Endothelial cell of umbilical vein (primary cell): ENCODE data around the gene SLC34A2. TPM values are rescaled to one million over a fixed set of nuclear protein-coding genes. Genes with fewer than 3 reads are reported as not detected.

ENCODE experiments used
- BruUV-seq: library from RNA; stranded (reverse); fragments of 400-500 nt; replicated peaks from 2 replicates; lab custom pipeline; 2021; lab: Mats Ljungman, UMichigan
- CTCF ChIA-PET: fragments of 300-600, 350-600 bp; sonication (Branson Sonifier 250); formaldehyde crosslinking; loops from one replicate; lab custom pipeline; 2021; ENCODE audit warnings: antibody characterized with exemption, inconsistent platforms; lab: Charles Lee
- POLR2A ChIA-PET: fragments of 300-600, 350-600 bp; sonication (Branson Sonifier 250); formaldehyde crosslinking; loops from one replicate; lab custom pipeline; 2021; ENCODE audit warnings: antibody characterized with exemption, inconsistent platforms; lab: Charles Lee
- DNase-seq: peaks from one replicate; pipeline ENCODE4 v3.0.0-alpha.2; 2011; ENCODE audit warnings: low read depth, low spot score
- FAIRE-seq: peaks from 2 replicates; lab custom pipeline; 2011; peaks lifted over from hg19 to GRCh38; lab: Jason Lieb, UNC
- H2AFZ ChIP-seq: 2 replicates; pipeline ENCODE4 v1.6.0; 2012; ENCODE audit warnings: low read depth, low read length, control low read depth, inconsistent platforms
- H3K27ac ChIP-seq: 2 replicates; pipeline ENCODE4 v1.5.1; 2011; ENCODE audit warnings: low read depth, mild to moderate bottlenecking, control low read depth, low read length, moderate library complexity; ENCODE audit not compliant: insufficient read depth
- H3K27me3 ChIP-seq, 2 experiments: 2 replicates each; pipeline versions ENCODE4 v1.6.0 to v1.6.1; 2011; ENCODE audit warnings: low read length in 2 of 2, mixed read lengths in 1 of 2; ENCODE audit not compliant: control insufficient read depth in 2 of 2, insufficient read depth in 2 of 2
- H3K36me3 ChIP-seq, 2 experiments: 2 replicates in 1 of 2; 3 replicates in 1 of 2; pipeline ENCODE4 v1.5.1; 2011; ENCODE audit warnings: low read length in 2 of 2, mild to moderate bottlenecking in 1 of 2, moderate library complexity in 1 of 2; ENCODE audit not compliant: control insufficient read depth in 2 of 2, insufficient read depth in 2 of 2; ENCODE audit errors: extremely low read depth in 1 of 2
- H3K4me1 ChIP-seq: 3 replicates; pipeline ENCODE4 v1.5.1; 2011; ENCODE audit warnings: mild to moderate bottlenecking, low read length; ENCODE audit not compliant: control insufficient read depth, insufficient read depth; ENCODE audit errors: extremely low read depth
- H3K4me2 ChIP-seq: 2 replicates; pipeline ENCODE4 v1.6.1; 2011; ENCODE audit warnings: low read length, control low read depth, mixed read lengths; ENCODE audit not compliant: insufficient read depth
- H3K4me3 ChIP-seq, 3 experiments: fragments of 200-600 bp in 1 of 3; sonication (generic), shearing (Covaris generic) in 1 of 3; replicated peaks in 1 of 3; 2 replicates each; pipeline ENCODE4 v1.5.1; 2011 to 2016; ENCODE audit warnings: control low read depth in 3 of 3, low read length in 3 of 3, mild to moderate bottlenecking in 2 of 3, inconsistent platforms in 1 of 3, low read depth in 1 of 3, moderate library complexity in 1 of 3; ENCODE audit not compliant: insufficient read depth in 1 of 3
- H3K79me2 ChIP-seq: 2 replicates; pipeline ENCODE4 v1.6.0; 2012; ENCODE audit warnings: low read length, inconsistent platforms; ENCODE audit not compliant: control insufficient read depth, insufficient read depth
- H3K9ac ChIP-seq: replicated peaks from 2 replicates; pipeline ENCODE3; 2011; ENCODE audit warnings: low read length, control low read depth; ENCODE audit not compliant: insufficient read depth; ENCODE audit errors: extremely low read depth
- H3K9me1 ChIP-seq: replicated peaks from 3 replicates; pipeline ENCODE4 v1.6.0; 2011; ENCODE audit warnings: mild to moderate bottlenecking, low read length; ENCODE audit not compliant: control insufficient read depth, insufficient read depth; ENCODE audit errors: extremely low read depth
- H3K9me3 ChIP-seq: replicated peaks from 2 replicates; pipeline ENCODE4 v1.5.1; 2012; ENCODE audit warnings: low read length, inconsistent platforms; ENCODE audit not compliant: control insufficient read depth, insufficient read depth
- H4K20me1 ChIP-seq: replicated peaks from 2 replicates; pipeline ENCODE3; 2011; ENCODE audit warnings: mild to moderate bottlenecking, low read length; ENCODE audit not compliant: control insufficient read depth, insufficient read depth; ENCODE audit errors: extremely low read depth
- EZH2 ChIP-seq: IDR thresholded peaks from 2 replicates; pipeline ENCODE4 v1.6.1; 2012; ENCODE audit warnings: borderline replicate concordance, low read depth, mild to moderate bottlenecking, moderate library complexity, low read length, inconsistent platforms; ENCODE audit not compliant: severe bottlenecking
- GATA2 ChIP-seq: IDR thresholded peaks from 2 replicates; pipeline ENCODE4 v1.7.0; 2011; ENCODE audit warnings: low read depth, mild to moderate bottlenecking, moderate library complexity, mixed read lengths, low read length; ENCODE audit not compliant: insufficient read length, insufficient read depth
- JUN ChIP-seq: IDR thresholded peaks from 2 replicates; pipeline ENCODE4 v1.6.1; 2011; ENCODE audit warnings: borderline replicate concordance, low read depth; ENCODE audit not compliant: insufficient read length, insufficient read depth
- MYC ChIP-seq: IDR thresholded peaks from one replicate; pipeline ENCODE4 v1.6.1; 2011; ENCODE audit warnings: mild to moderate bottlenecking, low read depth, low read length
- POLR2A ChIP-seq: IDR thresholded peaks from 2 replicates; pipeline ENCODE4 v1.6.1; 2012; ENCODE audit warnings: low read depth, mild to moderate bottlenecking, control low read depth, low read length
- POLR2AphosphoS5 ChIP-seq: IDR thresholded peaks from 2 replicates; pipeline ENCODE4 v1.6.1; 2012; ENCODE audit warnings: low read depth, mild to moderate bottlenecking, control low read depth, low read length, moderate library complexity; ENCODE audit not compliant: insufficient read depth
- dilution Hi-C: fragments of 300-500 bp; cut with MboI; formaldehyde crosslinking; loops from one replicate; pipeline ENCODE4 v1.15.0; 2019; ENCODE audit warnings: low sequenced_read_pairs; ENCODE audit not compliant: extremely low pct_ligation_motif_present
- intact Hi-C: fragments of 100-400 bp; cut with micrococcal nuclease; formaldehyde crosslinking; loops from one replicate; pipeline ENCODE4 v1.10.0; 2022
- polyA plus RNA-seq, 4 experiments: library from polyadenylated mRNA; depleted of rRNA in 3 of 4; stranded (reverse) in 3 of 4; unstranded in 1 of 4; fragments of >200 nt; gene quantifications; 2 replicates each; pipeline versions ENCODE4 v1.2.1 to v1.2.3, GENCODE V29; 2011 to 2012; ENCODE audit warnings: missing spikeins in 1 of 4
- total RNA-seq: library from RNA; stranded (reverse); gene quantifications from 2 replicates; pipeline ENCODE4 v1.2.3, GENCODE V29; 2021
- TF ChIP-seq, protein P1 (sequence below): IDR thresholded peaks from 2 replicates; pipeline ENCODE4 v1.6.1; 2011; ENCODE audit not compliant: insufficient read depth, insufficient read length
- TF ChIP-seq, protein P2 (sequence below), 2 donors: IDR thresholded peaks; 1 replicate in 1 of 2; 2 replicates in 1 of 2; pipeline ENCODE4 v1.5.1; 2011; ENCODE audit warnings: low read length in 2 of 2, mild to moderate bottlenecking in 2 of 2, moderate library complexity in 2 of 2, control low read depth in 1 of 2, inconsistent platforms in 1 of 2, low read depth in 1 of 2; ENCODE audit not compliant: insufficient read depth in 1 of 2; ENCODE audit errors: extremely low read depth in 1 of 2

The SLC34A2 gene
- total and polyA plus RNA-seq, 2 donors (not counting 3 experiments of a cell fraction or from before 2014, with no cell fraction given) = not detected

DNA sequence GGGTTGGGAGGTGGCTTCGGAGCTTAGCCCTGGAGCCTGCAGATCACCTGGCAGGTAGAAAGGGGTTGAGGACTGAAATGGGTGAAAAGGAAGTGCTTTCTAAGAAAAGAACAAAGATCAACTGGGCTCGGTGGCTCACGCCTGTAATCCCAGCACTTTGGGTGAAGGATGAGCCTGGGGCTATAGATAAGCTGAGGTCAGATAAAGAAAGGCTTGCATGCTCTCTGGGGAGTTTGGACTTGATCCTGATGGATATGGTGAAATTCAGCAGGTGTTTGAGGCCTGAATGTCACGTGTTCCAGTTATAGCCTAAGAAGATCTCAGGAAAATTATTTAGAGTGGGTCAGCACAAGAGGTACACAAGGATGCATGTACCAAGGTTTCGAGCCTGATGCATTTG, 40.8 kb downstream of the SLC34A2 start:
- TF ChIP-seq MYC (no peak), POLR2AphosphoS5 (no peak), POLR2A (no peak), GATA2 (no peak), JUN (no peak), EZH2 (no peak)
- TF ChIP-seq, protein P1, sequence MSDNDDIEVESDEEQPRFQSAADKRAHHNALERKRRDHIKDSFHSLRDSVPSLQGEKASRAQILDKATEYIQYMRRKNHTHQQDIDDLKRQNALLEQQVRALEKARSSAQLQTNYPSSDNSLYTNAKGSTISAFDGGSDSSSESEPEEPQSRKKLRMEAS = no peak
- TF ChIP-seq, protein P2, sequence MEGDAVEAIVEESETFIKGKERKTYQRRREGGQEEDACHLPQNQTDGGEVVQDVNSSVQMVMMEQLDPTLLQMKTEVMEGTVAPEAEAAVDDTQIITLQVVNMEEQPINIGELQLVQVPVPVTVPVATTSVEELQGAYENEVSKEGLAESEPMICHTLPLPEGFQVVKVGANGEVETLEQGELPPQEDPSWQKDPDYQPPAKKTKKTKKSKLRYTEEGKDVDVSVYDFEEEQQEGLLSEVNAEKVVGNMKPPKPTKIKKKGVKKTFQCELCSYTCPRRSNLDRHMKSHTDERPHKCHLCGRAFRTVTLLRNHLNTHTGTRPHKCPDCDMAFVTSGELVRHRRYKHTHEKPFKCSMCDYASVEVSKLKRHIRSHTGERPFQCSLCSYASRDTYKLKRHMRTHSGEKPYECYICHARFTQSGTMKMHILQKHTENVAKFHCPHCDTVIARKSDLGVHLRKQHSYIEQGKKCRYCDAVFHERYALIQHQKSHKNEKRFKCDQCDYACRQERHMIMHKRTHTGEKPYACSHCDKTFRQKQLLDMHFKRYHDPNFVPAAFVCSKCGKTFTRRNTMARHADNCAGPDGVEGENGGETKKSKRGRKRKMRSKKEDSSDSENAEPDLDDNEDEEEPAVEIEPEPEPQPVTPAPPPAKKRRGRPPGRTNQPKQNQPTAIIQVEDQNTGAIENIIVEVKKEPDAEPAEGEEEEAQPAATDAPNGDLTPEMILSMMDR (IDR thresholded peaks at IDR 0.05; ENCODE audit: extremely low read depth in 1 of 2, insufficient read depth in 1 of 2, low read depth in 1 of 2, low read length in 2 of 2) = no peak
- FAIRE-seq (no peak), DNase-seq (no peak)
- Histone ChIP-seq H3K9ac (no peak overlapping the region), H3K4me1 (no peaks in the 10 kb centered on the region), H3K27ac (no peak overlapping the region), H3K4me3 (no peak overlapping the region), H2AFZ (no peak overlapping the region), H3K36me3 (no peaks in the 10 kb centered on the region), H4K20me1 (no peaks in the 10 kb centered on the region), H3K9me1 (no peaks in the 10 kb centered on the region), H3K4me2 (no peak overlapping the region), H3K9me3 (no peaks in the 10 kb centered on the region), H3K27me3 (no peaks in the 10 kb centered on the region), H3K79me2 (no peaks in the 10 kb centered on the region)
- POLR2A ChIA-PET = no interaction called here
- CTCF ChIA-PET = no interaction called here
- BruUV-seq = no TSS peak
- dilution Hi-C loops (no loop called here), intact Hi-C loops (no loop called here)
